Hepatocyte (in vitro differentiated cells): Measurements from ENCODE around the gene TFDP2. TPM values are rescaled to one million over a fixed set of nuclear protein-coding genes. Genes with fewer than 3 reads are reported as not detected.

Experiments
- DNase-seq: peaks from one replicate; pipeline ENCODE4 v3.0.0-alpha.2; 2016; ENCODE audit warnings: low spot score
- H2AFZ ChIP-seq: fragments of 200-600 bp; sonication (generic); 2 replicates; pipeline ENCODE4 v1.6.0; 2016; ENCODE audit warnings: antibody characterized with exemption, mild to moderate bottlenecking
- H3K27ac ChIP-seq: fragments of 200-600 bp; sonication (generic); 2 replicates; pipeline ENCODE4 v1.5.1; 2016; ENCODE audit warnings: mild to moderate bottlenecking
- H3K27me3 ChIP-seq: fragments of 200-600 bp; sonication (generic); 2 replicates; pipeline ENCODE4 v1.6.1; 2016
- H3K36me3 ChIP-seq: fragments of 200-600 bp; sonication (generic); replicated peaks from 2 replicates; pipeline ENCODE4 v1.5.1; 2016; ENCODE audit warnings: low read depth; ENCODE audit not compliant: insufficient read depth
- H3K4me1 ChIP-seq: fragments of 200-600 bp; sonication (generic); 2 replicates; pipeline ENCODE4 v1.5.1; 2016; ENCODE audit warnings: mild to moderate bottlenecking, moderate library complexity; ENCODE audit not compliant: insufficient read depth
- H3K4me2 ChIP-seq: fragments of 200-600 bp; sonication (generic); 2 replicates; pipeline ENCODE4 v1.6.0; 2016
- H3K4me3 ChIP-seq: fragments of 200-600 bp; sonication (generic); 2 replicates; pipeline ENCODE4 v1.5.1; 2016; ENCODE audit warnings: mild to moderate bottlenecking
- H3K79me2 ChIP-seq: fragments of 200-600 bp; sonication (generic); 2 replicates; pipeline ENCODE4 v1.6.0; 2017; ENCODE audit warnings: mild to moderate bottlenecking
- H3K9me2 ChIP-seq: fragments of 200-600 bp; sonication (generic); replicated peaks from 2 replicates; pipeline ENCODE4 v1.6.0; 2017; ENCODE audit warnings: mild to moderate bottlenecking; ENCODE audit not compliant: insufficient read depth
- H3K9me3 ChIP-seq: fragments of 200-600 bp; sonication (generic); 2 replicates; pipeline ENCODE4 v1.5.1; 2016; ENCODE audit warnings: low read depth, mild to moderate bottlenecking
- H4K20me1 ChIP-seq: fragments of 200-600 bp; sonication (generic); 2 replicates; pipeline ENCODE4 v1.6.0; 2016; ENCODE audit warnings: mild to moderate bottlenecking; ENCODE audit not compliant: insufficient read depth, poor library complexity, severe bottlenecking
- CTCF ChIP-seq: fragments of 200-600 bp; sonication (generic); IDR thresholded peaks from 2 replicates; pipeline ENCODE4 v1.5.1; 2016; ENCODE audit warnings: antibody characterized with exemption, mild to moderate bottlenecking; ENCODE audit not compliant: poor library complexity
- EZH2 ChIP-seq: fragments of 200-600 bp; sonication (generic); IDR thresholded peaks from 2 replicates; pipeline ENCODE4 v1.6.1; 2016; ENCODE audit warnings: antibody characterized with exemption, mild to moderate bottlenecking, borderline replicate concordance
- EZH2phosphoT487 ChIP-seq: fragments of 200-600 bp; sonication (generic); IDR thresholded peaks from one replicate; pipeline ENCODE4 v1.6.1; 2018; ENCODE audit warnings: antibody characterized with exemption, mild to moderate bottlenecking, low read depth, moderate library complexity; ENCODE audit not compliant: unreplicated experiment, severe bottlenecking
- WGBS: methylation state at CpG from one replicate; pipeline ENCODE4 v1.1.6; 2016; ENCODE audit warnings: low lambda C conversion rate; ENCODE audit errors: missing lambda C conversion rate; 5-methylcytosine and 5-hydroxymethylcytosine counted together
- polyA plus RNA-seq: library from polyadenylated mRNA; unstranded; fragments of >200 nt; fragmentation: Nextera tagmentation; extraction: Ambion mirVana; gene quantifications from 2 replicates; pipeline ENCODE4 v1.2.1, GENCODE V29; 2016
- total RNA-seq: library from RNA; depleted of rRNA; stranded (reverse); fragments of >200 nt; gene quantifications from 2 replicates; pipeline ENCODE4 v1.2.3, GENCODE V29; 2014

Gene TFDP2
- total and polyA plus RNA-seq, 2 experiments from 2014 or later: 57.6 to 61.6 TPM

- Histone ChIP-seq H3K9me2 (no peaks in the 10 kb centered on the region), H3K4me3 (no peak overlapping the region), H4K20me1 (no peaks in the 10 kb centered on the region), H3K4me1 (peaks cover 5% of the 10 kb centered on the region), H3K9me3 (no peaks in the 10 kb centered on the region), H3K27me3 (no peaks in the 10 kb centered on the region), H3K79me2 (peaks cover 66% of the 10 kb centered on the region), H3K36me3 (no peaks in the 10 kb centered on the region), H2AFZ (no peak overlapping the region), H3K4me2 (no peak overlapping the region), H3K27ac (no peak overlapping the region)
- no peak for DNase-seq
- TF ChIP-seq EZH2: no peak
- no peak for TF ChIP-seq CTCF
- TF ChIP-seq EZH2phosphoT487: no peak
- 93% methylated on average over 3 of the region's 3 CpGs for WGBS
These were observed 30.4 kb downstream of the TFDP2 start for GRCh38 chr3:142118911-142119310.

GRCh38 chr3:142117056-142117851, 32.1 kb downstream of the TFDP2 start:
- Histone ChIP-seq H3K4me3 (no peak overlapping the region), H3K27me3 (no peaks in the 10 kb centered on the region), H3K27ac (no peak overlapping the region), H3K36me3 (no peaks in the 10 kb centered on the region), H3K9me3 (no peaks in the 10 kb centered on the region), H2AFZ (no peak overlapping the region), H3K4me1 (peaks cover 5% of the 10 kb centered on the region), H3K9me2 (no peaks in the 10 kb centered on the region), H4K20me1 (no peaks in the 10 kb centered on the region), H3K4me2 (no peak overlapping the region), H3K79me2 (peaks cover 57% of the 10 kb centered on the region)
- 65% methylated on average over 8 of the region's 8 CpGs for WGBS
- TF ChIP-seq EZH2 (no peak), CTCF (no peak), EZH2phosphoT487 (no peak)
- DNase-seq: no peak

GRCh38 chr3:142115867-142116668, 33.3 kb downstream of the TFDP2 start:
- DNase-seq: no peak
- Histone ChIP-seq H4K20me1 (no peaks in the 10 kb centered on the region), H3K79me2 (peaks cover 62% of the 10 kb centered on the region), H3K4me3 (no peak overlapping the region), H3K4me2 (no peak overlapping the region), H3K9me2 (no peaks in the 10 kb centered on the region), H3K27ac (no peak overlapping the region), H2AFZ (no peak overlapping the region), H3K9me3 (no peaks in the 10 kb centered on the region), H3K4me1 (peaks cover 5% of the 10 kb centered on the region), H3K27me3 (no peaks in the 10 kb centered on the region), H3K36me3 (no peaks in the 10 kb centered on the region)
- 80% methylated on average over 4 of the region's 4 CpGs for WGBS
- TF ChIP-seq EZH2phosphoT487: no peak
- no peak for TF ChIP-seq EZH2
- no peak for TF ChIP-seq CTCF
